SJSA1 (cell line): ENCODE data around the gene ADAMTS9. TPM values are rescaled to one million over a fixed set of nuclear protein-coding genes. Genes with fewer than 3 reads are reported as not detected.
A peak's percentile ranks its signal among the peaks of the same experiment; 100 is the strongest.

ENCODE experiments used
- DNase-seq, 2 experiments: peaks; one replicate each; pipeline ENCODE4 v3.0.0-alpha.2; 2015 to 2020; ENCODE audit warnings: low spot score in 2 of 2, low read depth in 1 of 2
- H3K27ac ChIP-seq: fragments of 250-450 bp; sonication (Bioruptor Pico); 2 replicates; pipeline ENCODE4 v1.5.1; 2020; ENCODE audit warnings: mild to moderate bottlenecking, moderate library complexity
- H3K27me3 ChIP-seq: fragments of 250-450 bp; sonication (Bioruptor Pico); replicated peaks from 2 replicates; pipeline ENCODE4 v1.5.1; 2020; ENCODE audit warnings: mild to moderate bottlenecking, moderate library complexity
- H3K36me3 ChIP-seq: fragments of 250-450 bp; sonication (Bioruptor Pico); 2 replicates; pipeline ENCODE4 v1.5.1; 2020; ENCODE audit warnings: mild to moderate bottlenecking
- H3K4me1 ChIP-seq: fragments of 250-450 bp; sonication (Bioruptor Pico); replicated peaks from 2 replicates; pipeline ENCODE4 v1.6.1; 2021; ENCODE audit warnings: mild to moderate bottlenecking
- H3K4me3 ChIP-seq: fragments of 250-450 bp; sonication (Bioruptor Pico); 2 replicates; pipeline ENCODE4 v1.5.1; 2020; ENCODE audit warnings: mild to moderate bottlenecking
- H3K9me3 ChIP-seq: fragments of 250-450 bp; sonication (Bioruptor Pico); replicated peaks from 2 replicates; pipeline ENCODE4 v1.5.1; 2020; ENCODE audit warnings: mild to moderate bottlenecking
- total RNA-seq: library from RNA; depleted of rRNA; stranded (reverse); fragments of >200 nt; shearing (Covaris generic); gene quantifications from 2 replicates; pipeline ENCODE4 v1.2.3, GENCODE V29; 2014; rRNA removed

Gene ADAMTS9
- 4.0 and 5.6 TPM in 2 replicates for total RNA-seq

- H3K36me3 ChIP-seq, result peaks cover 3% of the 10 kb centered on the region; the same call in 1 of the 2 replicates
- H3K27me3 ChIP-seq, result no peaks in the 10 kb centered on the region
- H3K4me3 ChIP-seq, result peak within 1 kb of the TSS; percentile 50
- H3K9me3 ChIP-seq, result no peaks in the 10 kb centered on the region
- peak; percentile 60 to 73 for DNase-seq
- no peak within 1 kb of the TSS for H3K27ac ChIP-seq
- peaks cover 10% of the 10 kb centered on the region; the same call in 1 of the 2 replicates for H3K4me1 ChIP-seq
Measured at GRCh38 chr3:64687781-64688604, at the start of gene ADAMTS9. ADAMTS9 (minus strand) TSS chr3:64688000; CDS start chr3:64687657, 343 bp downstream.

GRCh38 chr3:64732576-64732975, 44.8 kb upstream of the ADAMTS9 start:
- Histone ChIP-seq H3K9me3 (no peaks in the 10 kb centered on the region), H3K4me3 (no peak overlapping the region), H3K27me3 (no peaks in the 10 kb centered on the region), H3K27ac (no peak overlapping the region), H3K4me1 (no peaks in the 10 kb centered on the region), H3K36me3 (no peaks in the 10 kb centered on the region)
- DNase-seq, result peak in 1 of 2 experiments; percentile 22

GRCh38 chr3:64730681-64731080, 42.9 kb upstream of the ADAMTS9 start:
- H3K4me1 ChIP-seq, result no peaks in the 10 kb centered on the region
- H3K36me3 ChIP-seq, result no peaks in the 10 kb centered on the region
- no peak overlapping the region for H3K4me3 ChIP-seq
- no peaks in the 10 kb centered on the region for H3K27me3 ChIP-seq
- no peaks in the 10 kb centered on the region for H3K9me3 ChIP-seq
- no peak overlapping the region for H3K27ac ChIP-seq
- DNase-seq, result no peak

GRCh38 chr3:64728994-64729393, 41.2 kb upstream of the ADAMTS9 start:
- Histone ChIP-seq H3K36me3 (no peaks in the 10 kb centered on the region), H3K27me3 (no peaks in the 10 kb centered on the region), H3K4me3 (no peak overlapping the region), H3K9me3 (no peaks in the 10 kb centered on the region), H3K27ac (no peak overlapping the region), H3K4me1 (no peaks in the 10 kb centered on the region)
- DNase-seq, result no peak

GRCh38 chr3:64728428-64728827, 40.6 kb upstream of the ADAMTS9 start:
- H3K4me1 ChIP-seq, result no peaks in the 10 kb centered on the region
- no peak overlapping the region for H3K4me3 ChIP-seq
- no peak overlapping the region for H3K27ac ChIP-seq
- no peaks in the 10 kb centered on the region for H3K36me3 ChIP-seq
- H3K9me3 ChIP-seq, result no peaks in the 10 kb centered on the region
- no peaks in the 10 kb centered on the region for H3K27me3 ChIP-seq
- no peak for DNase-seq

- Histone ChIP-seq H3K4me1 (no peaks in the 10 kb centered on the region), H3K4me3 (no peak overlapping the region), H3K27me3 (no peaks in the 10 kb centered on the region), H3K36me3 (no peaks in the 10 kb centered on the region), H3K9me3 (no peaks in the 10 kb centered on the region), H3K27ac (no peak overlapping the region)
- DNase-seq, result no peak
Measured at GRCh38 chr3:64726414-64727090, 38.8 kb upstream of the ADAMTS9 start.

GRCh38 chr3:64718976-64719375, 31.2 kb upstream of the ADAMTS9 start:
- H3K27ac ChIP-seq, result no peak overlapping the region
- no peaks in the 10 kb centered on the region for H3K36me3 ChIP-seq
- H3K27me3 ChIP-seq, result no peaks in the 10 kb centered on the region
- H3K9me3 ChIP-seq, result no peaks in the 10 kb centered on the region
- no peaks in the 10 kb centered on the region for H3K4me1 ChIP-seq
- H3K4me3 ChIP-seq, result no peak overlapping the region
- no peak for DNase-seq

- H3K9me3 ChIP-seq, result no peaks in the 10 kb centered on the region
- no peaks in the 10 kb centered on the region for H3K36me3 ChIP-seq
- H3K4me3 ChIP-seq, result no peak overlapping the region
- no peaks in the 10 kb centered on the region for H3K27me3 ChIP-seq
- H3K4me1 ChIP-seq, result no peaks in the 10 kb centered on the region
- no peak for DNase-seq
- H3K27ac ChIP-seq, result no peak overlapping the region
Measured at GRCh38 chr3:64717872-64718613, 30.2 kb upstream of the ADAMTS9 start.

- Histone ChIP-seq H3K27me3 (no peaks in the 10 kb centered on the region), H3K36me3 (no peaks in the 10 kb centered on the region), H3K4me1 (no peaks in the 10 kb centered on the region), H3K4me3 (no peak overlapping the region), H3K9me3 (no peaks in the 10 kb centered on the region), H3K27ac (no peak overlapping the region)
- no peak for DNase-seq
Measured at GRCh38 chr3:64717411-64717810, 29.6 kb upstream of the ADAMTS9 start.

GRCh38 chr3:64716110-64716710, 28.4 kb upstream of the ADAMTS9 start:
- Histone ChIP-seq H3K27ac (no peak overlapping the region), H3K27me3 (no peaks in the 10 kb centered on the region), H3K9me3 (no peaks in the 10 kb centered on the region), H3K4me1 (no peaks in the 10 kb centered on the region), H3K4me3 (no peak overlapping the region), H3K36me3 (no peaks in the 10 kb centered on the region)
- no peak for DNase-seq

- DNase-seq, result no peak
- Histone ChIP-seq H3K9me3 (no peaks in the 10 kb centered on the region), H3K27ac (no peak overlapping the region), H3K4me1 (no peaks in the 10 kb centered on the region), H3K4me3 (no peak overlapping the region), H3K27me3 (no peaks in the 10 kb centered on the region), H3K36me3 (no peaks in the 10 kb centered on the region)
Measured at GRCh38 chr3:64715211-64715982, 27.6 kb upstream of the ADAMTS9 start.

- no peaks in the 10 kb centered on the region for H3K27me3 ChIP-seq
- DNase-seq, result no peak
- no peaks in the 10 kb centered on the region for H3K4me1 ChIP-seq
- H3K36me3 ChIP-seq, result no peaks in the 10 kb centered on the region
- H3K9me3 ChIP-seq, result no peaks in the 10 kb centered on the region
- no peak overlapping the region for H3K4me3 ChIP-seq
- no peak overlapping the region for H3K27ac ChIP-seq
Measured at GRCh38 chr3:64708456-64708855, 20.7 kb upstream of the ADAMTS9 start.

GRCh38 chr3:64705946-64706345, 18.1 kb upstream of the ADAMTS9 start:
- H3K9me3 ChIP-seq, result no peaks in the 10 kb centered on the region
- H3K27ac ChIP-seq, result no peak overlapping the region
- no peak for DNase-seq
- no peaks in the 10 kb centered on the region for H3K4me1 ChIP-seq
- H3K36me3 ChIP-seq, result no peaks in the 10 kb centered on the region
- H3K27me3 ChIP-seq, result no peaks in the 10 kb centered on the region
- H3K4me3 ChIP-seq, result no peak overlapping the region
